ENCODE measurements around the gene TMEM179B.

DNA sequence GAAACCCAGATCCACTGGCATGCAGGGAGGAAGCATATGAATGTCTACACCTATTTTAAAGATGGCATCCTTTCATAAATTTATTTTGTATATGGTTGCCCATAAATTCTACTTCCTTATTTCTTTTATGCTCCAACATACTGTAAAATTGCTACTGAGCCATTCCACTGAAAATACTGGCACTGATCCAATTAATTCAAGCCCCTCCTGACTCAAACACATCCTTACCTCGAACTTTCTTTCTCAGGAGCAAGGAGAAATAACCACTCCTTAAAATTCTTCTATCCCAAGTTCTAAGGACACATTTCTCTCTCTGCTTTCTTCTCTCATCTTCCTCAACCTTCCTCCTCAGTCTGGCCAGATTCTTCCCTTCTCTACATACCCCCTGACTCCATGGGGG is 23.5 kb downstream of the TMEM179B start:
- TF ChIP-seq EZH2 (IDR thresholded peaks at IDR 0.05; ENCODE audit: borderline replicate concordance, low read depth, low read length, severe bottlenecking), result no peak
- TF ChIP-seq, protein P1, sequence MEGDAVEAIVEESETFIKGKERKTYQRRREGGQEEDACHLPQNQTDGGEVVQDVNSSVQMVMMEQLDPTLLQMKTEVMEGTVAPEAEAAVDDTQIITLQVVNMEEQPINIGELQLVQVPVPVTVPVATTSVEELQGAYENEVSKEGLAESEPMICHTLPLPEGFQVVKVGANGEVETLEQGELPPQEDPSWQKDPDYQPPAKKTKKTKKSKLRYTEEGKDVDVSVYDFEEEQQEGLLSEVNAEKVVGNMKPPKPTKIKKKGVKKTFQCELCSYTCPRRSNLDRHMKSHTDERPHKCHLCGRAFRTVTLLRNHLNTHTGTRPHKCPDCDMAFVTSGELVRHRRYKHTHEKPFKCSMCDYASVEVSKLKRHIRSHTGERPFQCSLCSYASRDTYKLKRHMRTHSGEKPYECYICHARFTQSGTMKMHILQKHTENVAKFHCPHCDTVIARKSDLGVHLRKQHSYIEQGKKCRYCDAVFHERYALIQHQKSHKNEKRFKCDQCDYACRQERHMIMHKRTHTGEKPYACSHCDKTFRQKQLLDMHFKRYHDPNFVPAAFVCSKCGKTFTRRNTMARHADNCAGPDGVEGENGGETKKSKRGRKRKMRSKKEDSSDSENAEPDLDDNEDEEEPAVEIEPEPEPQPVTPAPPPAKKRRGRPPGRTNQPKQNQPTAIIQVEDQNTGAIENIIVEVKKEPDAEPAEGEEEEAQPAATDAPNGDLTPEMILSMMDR (IDR thresholded peaks at IDR 0.05; ENCODE audit: borderline replicate concordance, extremely low read depth, low read length, poor library complexity, severe bottlenecking), result no peak
